Ovary (tissue), 9 donors: Measurements from ENCODE around the gene TTC33. TPM values are rescaled to one million over a fixed set of nuclear protein-coding genes. Genes with fewer than 3 reads are reported as not detected.

Experiments used
- DNase-seq, 5 donors: peaks; one replicate each; pipeline ENCODE4 v3.0.0-alpha.2; 2019 to 2020
- H3K27ac ChIP-seq, 2 donors: fragments of 200-600 bp; one replicate each; pipeline versions ENCODE4 v1.5.1 to v1.8.0; 2019 to 2022
- H3K27me3 ChIP-seq: fragments of 200-600 bp; one replicate; pipeline ENCODE4 v1.8.0; 2022
- H3K36me3 ChIP-seq: fragments of 200-600 bp; sonication (generic); one replicate; pipeline ENCODE4 v1.5.1; 2019
- H3K4me1 ChIP-seq: one replicate; pipeline ENCODE4 v1.8.1; 2013; ENCODE audit warnings: mild to moderate bottlenecking, moderate library complexity; ENCODE audit not compliant: insufficient read depth
- H3K4me3 ChIP-seq: fragments of 200-600 bp; sonication (generic); one replicate; pipeline ENCODE4 v1.5.1; 2017
- H3K9me3 ChIP-seq, 2 donors: fragments of 200-600 bp in 1 of 2; sonication (generic) in 1 of 2; one replicate each; pipeline versions ENCODE4 v1.5.1 to v1.8.1; 2013 to 2019; ENCODE audit warnings: mild to moderate bottlenecking in 1 of 2, moderate library complexity in 1 of 2
- EP300 ChIP-seq: sonication (generic); formaldehyde crosslinking; IDR thresholded peaks from one replicate; pipeline ENCODE4 v1.6.1; 2017; ENCODE audit warnings: antibody characterized with exemption
- POLR2A ChIP-seq: fragments of 450-650 bp; IDR thresholded peaks from one replicate; pipeline ENCODE4 v1.6.1; 2017; ENCODE audit warnings: antibody characterized with exemption, mild to moderate bottlenecking, moderate library complexity
- WGBS, 3 donors: extraction: QIAGEN DNeasy Blood & Tissue Kit in 1 of 3; methylation state at CpG; one replicate each; pipeline versions ENCODE4 v1.1.5 to v1.1.7; 2013 to 2017; 5-methylcytosine and 5-hydroxymethylcytosine counted together
- intact Hi-C, 4 donors: fragments of 100-400 bp; cut with DNase I; formaldehyde crosslinking; loops; one replicate each; pipeline versions ENCODE4 v1.11.0 to v1.15.1; 2022 to 2023
- polyA plus RNA-seq, 2 donors: library from polyadenylated mRNA; stranded (reverse); fragments of 200-250 nt in 1 of 2; fragments of 350-450 nt in 1 of 2; fragmentation: Illumina TruSeq in 1 of 2; extraction: RNeasy Lipid Tissue Mini Kit (QIAGEN cat#74804) in 1 of 2; gene quantifications; one replicate each; pipeline ENCODE4 v1.2.3, GENCODE V29; 2013 to 2014
- total RNA-seq, 7 donors: library from RNA; depleted of rRNA in 2 of 7; stranded (reverse); fragments of >200 nt in 2 of 7; fragmentation: NEBNext Ultra II Directional in 3 of 7; extraction: Animal tissue kit (Norgen Biotek cat#: 25700) in 3 of 7; gene quantifications; one replicate each; pipeline versions ENCODE4 v1.1.0 to v1.2.4, GENCODE V29; 2016 to 2023
- TF ChIP-seq, protein P1 (sequence below), 3 donors: fragments of 450-650 bp in 2 of 3; fragments of 200-600 bp in 1 of 3; IDR thresholded peaks; one replicate each; pipeline versions ENCODE4 v1.5.1 to v1.8.0; 2016 to 2022; ENCODE audit warnings: antibody characterized with exemption in 3 of 3, mild to moderate bottlenecking in 1 of 3
- donor health status: DM: no; HTN: no; CAD: no; lungs with moderate emphysema.
- donor health status: DM: no; HTN: no; CAD: no.
- donor health status: Bipolar disorder and iron deficiency.
- donor health status: DM: yes; HTN: yes; CAD: no.
- donor health status: DM: no; HTN: no; CAD: no.
- donor health status: DM: yes; HTN: yes; CAD: no.

TTC33 gene
- total and polyA plus RNA-seq, 9 donors: 10.6 to 26.0 (median 18.8) TPM

DNA sequence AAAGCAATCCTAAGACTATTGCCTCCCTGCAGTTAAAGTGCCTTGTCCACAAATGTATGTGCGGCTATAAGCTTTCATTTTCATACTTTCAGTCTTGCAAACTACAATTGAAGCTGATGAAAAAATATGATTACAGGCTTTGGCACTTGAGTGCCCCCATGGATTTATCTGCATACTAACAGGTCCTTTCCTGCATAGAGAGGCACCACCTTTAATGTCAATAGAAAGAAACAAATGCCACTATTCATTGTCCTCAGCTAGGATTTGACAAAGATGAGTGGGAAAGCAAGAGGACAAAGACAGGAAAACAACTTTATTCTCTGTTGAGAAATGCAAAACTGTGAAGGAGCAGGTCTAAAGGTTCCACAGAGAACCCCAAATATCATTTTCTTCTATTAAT lies 201.7 kb downstream of the TTC33 start:
- no peak overlapping the region for H3K4me3 ChIP-seq
- 93 to 100% (median 94%) methylated on average over 1 of the region's 1 CpG for whole genome bisulfite sequencing, 3 donors
- DNase-seq: no peak
- H3K36me3 ChIP-seq: no peaks in the 10 kb centered on the region
- H3K4me1 ChIP-seq: no peaks in the 10 kb centered on the region
- intact Hi-C loops: no loop called here
- no peaks in the 10 kb centered on the region for H3K9me3 ChIP-seq
- H3K27me3 ChIP-seq: no peaks in the 10 kb centered on the region
- H3K27ac ChIP-seq: no peak overlapping the region
- TF ChIP-seq, protein P1, sequence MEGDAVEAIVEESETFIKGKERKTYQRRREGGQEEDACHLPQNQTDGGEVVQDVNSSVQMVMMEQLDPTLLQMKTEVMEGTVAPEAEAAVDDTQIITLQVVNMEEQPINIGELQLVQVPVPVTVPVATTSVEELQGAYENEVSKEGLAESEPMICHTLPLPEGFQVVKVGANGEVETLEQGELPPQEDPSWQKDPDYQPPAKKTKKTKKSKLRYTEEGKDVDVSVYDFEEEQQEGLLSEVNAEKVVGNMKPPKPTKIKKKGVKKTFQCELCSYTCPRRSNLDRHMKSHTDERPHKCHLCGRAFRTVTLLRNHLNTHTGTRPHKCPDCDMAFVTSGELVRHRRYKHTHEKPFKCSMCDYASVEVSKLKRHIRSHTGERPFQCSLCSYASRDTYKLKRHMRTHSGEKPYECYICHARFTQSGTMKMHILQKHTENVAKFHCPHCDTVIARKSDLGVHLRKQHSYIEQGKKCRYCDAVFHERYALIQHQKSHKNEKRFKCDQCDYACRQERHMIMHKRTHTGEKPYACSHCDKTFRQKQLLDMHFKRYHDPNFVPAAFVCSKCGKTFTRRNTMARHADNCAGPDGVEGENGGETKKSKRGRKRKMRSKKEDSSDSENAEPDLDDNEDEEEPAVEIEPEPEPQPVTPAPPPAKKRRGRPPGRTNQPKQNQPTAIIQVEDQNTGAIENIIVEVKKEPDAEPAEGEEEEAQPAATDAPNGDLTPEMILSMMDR (IDR thresholded peaks at IDR 0.05): no peak
- TF ChIP-seq EP300 (no peak), POLR2A (no peak)

DNA sequence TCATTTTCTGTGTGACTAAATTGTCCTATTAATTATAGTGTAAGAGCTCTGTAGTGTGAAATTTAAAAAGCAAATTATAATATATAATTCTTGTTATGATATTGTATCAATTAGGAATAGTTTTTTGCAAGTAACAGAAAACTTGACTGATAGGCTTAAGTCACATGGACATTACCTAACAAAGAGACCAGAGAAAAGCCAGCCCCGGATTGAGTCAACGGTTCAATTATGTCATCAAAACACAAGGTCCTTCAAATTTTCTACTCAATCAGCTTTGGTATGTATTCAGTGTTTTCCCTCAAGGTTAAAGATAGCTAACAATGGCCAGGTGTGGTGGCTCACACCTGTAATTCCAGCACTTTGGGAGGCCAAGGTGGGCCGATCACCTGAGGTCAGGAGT lies 202.8 kb downstream of the TTC33 start:
- DNase-seq: no peak
- H3K9me3 ChIP-seq: no peaks in the 10 kb centered on the region
- H3K36me3 ChIP-seq: no peaks in the 10 kb centered on the region
- TF ChIP-seq EP300 (no peak), POLR2A (no peak)
- TF ChIP-seq, protein P1 (IDR thresholded peaks at IDR 0.05): no peak
- no peaks in the 10 kb centered on the region for H3K4me1 ChIP-seq
- H3K27ac ChIP-seq: no peak overlapping the region
- WGBS, 3 donors: 62 to 90% (median 87%) methylated on average over 3 of the region's 3 CpGs
- intact Hi-C loops: no loop called here
- H3K27me3 ChIP-seq: no peaks in the 10 kb centered on the region
- no peak overlapping the region for H3K4me3 ChIP-seq

DNA sequence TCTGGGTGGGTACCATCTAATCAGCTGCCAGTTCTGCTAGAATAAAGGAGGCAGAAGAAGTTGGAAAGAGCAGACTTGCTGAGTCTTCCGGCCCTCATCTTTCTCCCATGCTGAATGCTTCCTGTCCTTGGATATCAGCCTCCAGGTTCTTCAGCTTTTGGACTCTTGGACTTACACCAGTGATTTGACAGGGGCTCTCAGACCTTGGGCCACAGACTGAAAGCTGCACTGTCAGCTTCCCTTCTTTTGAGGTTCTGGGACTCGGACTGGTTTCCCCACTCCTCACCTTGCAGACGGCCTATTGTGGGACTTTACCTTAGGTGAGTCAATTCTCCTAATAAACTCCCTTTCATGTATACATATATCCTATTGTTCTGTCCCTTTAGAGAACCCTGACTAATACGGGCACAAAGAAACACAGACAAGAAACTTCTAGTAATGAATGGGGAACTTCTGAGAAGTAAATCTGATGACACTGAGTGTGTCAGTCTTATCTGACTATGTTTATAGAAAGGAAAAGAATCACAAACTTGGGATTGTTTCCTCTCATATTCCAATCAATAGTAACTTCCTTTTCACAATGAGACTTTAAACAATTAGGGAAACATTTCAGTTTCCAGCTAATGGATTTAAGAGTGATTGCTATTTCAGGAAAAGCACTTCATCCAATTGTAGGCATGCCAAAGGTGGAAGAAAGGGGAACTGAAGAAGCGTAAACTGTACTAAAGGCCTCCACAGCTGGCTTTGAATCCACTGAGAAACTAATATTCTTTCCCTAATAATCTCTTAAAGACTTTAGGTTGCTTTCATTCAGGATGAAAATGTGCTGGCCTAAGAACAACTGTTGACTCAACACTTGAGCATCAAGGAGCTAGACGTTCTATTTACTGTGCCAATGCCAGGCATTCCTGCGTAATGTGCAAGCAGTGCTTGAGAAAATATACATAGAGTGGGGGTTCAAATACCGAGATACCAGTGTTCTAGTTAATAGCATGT lies 204.0 kb downstream of the TTC33 start:
- TF ChIP-seq POLR2A: no peak
- TF ChIP-seq, protein P1 (IDR thresholded peaks at IDR 0.05): no peak
- no peak for TF ChIP-seq EP300
- Histone ChIP-seq H3K9me3 (no peaks in the 10 kb centered on the region), H3K27me3 (no peaks in the 10 kb centered on the region), H3K27ac (no peak overlapping the region), H3K4me3 (no peak overlapping the region), H3K4me1 (no peaks in the 10 kb centered on the region), H3K36me3 (no peaks in the 10 kb centered on the region)
- no peak for DNase-seq
- WGBS, 3 donors: 66 to 70% (median 69%) methylated on average over 8 of the region's 8 CpGs
- intact Hi-C loops: no loop called here

DNA sequence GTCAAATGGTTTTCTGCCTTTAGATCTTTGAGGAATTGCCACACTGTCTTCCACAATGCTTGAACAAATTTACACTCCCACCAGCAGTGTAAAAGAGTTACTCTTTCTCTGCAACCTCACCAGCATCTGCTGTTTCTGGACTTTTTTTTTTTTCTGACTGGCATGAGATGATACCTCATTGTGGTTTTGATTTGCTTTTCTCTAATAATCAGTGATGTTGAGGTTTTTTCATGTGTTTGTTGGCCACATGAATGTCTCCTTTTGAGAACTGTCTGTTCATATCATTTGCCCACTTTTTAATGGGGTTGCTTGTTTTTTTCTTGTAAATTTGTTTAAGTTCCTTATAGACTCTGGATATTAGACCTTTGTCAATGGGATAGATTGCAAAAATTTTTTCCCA lies 205.3 kb downstream of the TTC33 start:
- TF ChIP-seq, protein P1 (IDR thresholded peaks at IDR 0.05): no peak
- TF ChIP-seq POLR2A: no peak
- no peak for TF ChIP-seq EP300
- Histone ChIP-seq H3K4me3 (no peak overlapping the region), H3K9me3 (no peaks in the 10 kb centered on the region), H3K36me3 (no peaks in the 10 kb centered on the region), H3K27me3 (no peaks in the 10 kb centered on the region), H3K27ac (no peak overlapping the region), H3K4me1 (no peaks in the 10 kb centered on the region)
- DNase-seq: no peak
- intact Hi-C loops: no loop called here
